ENCODE measurements around the gene GMNC. TPM values are rescaled to one million over a fixed set of nuclear protein-coding genes. Genes with fewer than 3 reads are reported as not detected.

The GMNC gene
- total and polyA plus RNA-seq, 5 donors = 0.17 to 0.23 (median 0.22) TPM; not detected in 2

- Histone ChIP-seq H3K9me3 (ENCODE audit: control insufficient read depth, low read length) (no peaks in the 10 kb centered on the region), H3K4me3 (ENCODE audit: low read length) (no peak overlapping the region), H3K27me3 (ENCODE audit: control insufficient read depth, insufficient read depth) (no peaks in the 10 kb centered on the region), H3K4me1 (ENCODE audit: control insufficient read depth, insufficient read depth, low read length) (no peaks in the 10 kb centered on the region), H3K27ac (ENCODE audit: low read length) (no peak overlapping the region)
- DNase-seq (no peak), ATAC-seq (no peak)
- WGBS = 90% methylated on average over 1 of the region's 1 CpG
- intact Hi-C loops (cut with DNase I) = no loop called here
Measured at GRCh38 chr3:190849607-190850006, 12.9 kb downstream of the GMNC start.

DNA sequence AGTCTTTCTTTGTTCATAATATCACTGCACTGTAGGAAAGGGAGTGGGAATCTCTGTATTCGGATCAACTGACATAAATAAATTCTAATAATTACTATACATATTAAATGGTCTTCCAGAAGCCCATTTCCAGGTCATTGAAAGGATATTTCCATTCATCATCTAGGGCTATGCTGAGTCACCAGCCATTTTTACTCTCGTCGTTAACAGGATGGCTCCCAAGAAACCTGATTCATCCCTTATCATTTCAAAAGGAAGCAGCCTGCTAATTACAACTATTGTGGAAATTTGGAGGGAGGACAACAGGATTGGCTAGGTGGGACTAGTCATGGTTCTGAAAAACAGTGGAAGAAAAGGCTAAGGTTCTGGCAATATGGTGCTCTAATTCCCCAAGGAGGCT is 13.6 kb downstream of the GMNC start:
- intact Hi-C loops (cut with DNase I) = no loop called here
- H3K9me3 ChIP-seq (ENCODE audit: control insufficient read depth, low read length) = no peaks in the 10 kb centered on the region
- no peak overlapping the region for H3K4me3 ChIP-seq (ENCODE audit: low read length)
- DNase-seq (no peak), ATAC-seq (no peak)
- WGBS = 51% methylated on average over 3 of the region's 3 CpGs
- no peak overlapping the region for H3K27ac ChIP-seq (ENCODE audit: low read length)
- H3K27me3 ChIP-seq (ENCODE audit: control insufficient read depth, insufficient read depth) = no peaks in the 10 kb centered on the region
- no peaks in the 10 kb centered on the region for H3K4me1 ChIP-seq (ENCODE audit: control insufficient read depth, insufficient read depth, low read length)

DNA sequence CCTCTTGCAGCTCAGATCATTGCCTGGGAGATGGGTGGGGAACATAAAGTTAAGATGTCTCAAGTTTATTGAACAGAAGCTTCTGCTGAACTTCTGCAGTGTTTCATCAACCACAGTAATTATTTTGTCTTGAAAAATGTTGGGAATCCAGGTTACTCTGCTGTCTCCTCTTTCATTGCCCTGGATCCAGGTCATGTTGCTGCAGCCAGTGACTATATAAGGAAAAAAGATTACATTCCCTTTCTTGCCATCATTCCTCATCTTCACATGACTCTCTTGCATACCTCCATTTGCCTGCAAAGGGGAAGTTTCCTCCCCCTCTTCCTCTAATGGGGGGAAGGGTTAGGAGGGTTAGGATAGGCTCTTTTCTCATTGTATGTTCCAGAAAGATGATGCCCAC is 15.1 kb downstream of the GMNC start:
- intact Hi-C loops (cut with DNase I) = no loop called here
- no peak for ATAC-seq
- Histone ChIP-seq H3K4me1 (ENCODE audit: control insufficient read depth, insufficient read depth, low read length) (no peaks in the 10 kb centered on the region), H3K9me3 (ENCODE audit: control insufficient read depth, low read length) (no peaks in the 10 kb centered on the region), H3K4me3 (ENCODE audit: low read length) (no peak overlapping the region), H3K27ac (ENCODE audit: low read length) (no peak overlapping the region), H3K27me3 (ENCODE audit: control insufficient read depth, insufficient read depth) (no peaks in the 10 kb centered on the region)
- no peak for DNase-seq

GRCh38 chr3:190840146-190840545 is 22.3 kb downstream of the GMNC start:
- no peak for ATAC-seq
- Histone ChIP-seq H3K4me3 (ENCODE audit: low read length) (no peak overlapping the region), H3K4me1 (ENCODE audit: control insufficient read depth, insufficient read depth, low read length) (no peaks in the 10 kb centered on the region), H3K27me3 (ENCODE audit: control insufficient read depth, insufficient read depth) (no peaks in the 10 kb centered on the region), H3K27ac (ENCODE audit: low read length) (no peak overlapping the region), H3K9me3 (ENCODE audit: control insufficient read depth, low read length) (no peaks in the 10 kb centered on the region)
- no peak for DNase-seq
- 58% methylated on average over 4 of the region's 4 CpGs for WGBS
- intact Hi-C loops (cut with DNase I) = no loop called here

DNA sequence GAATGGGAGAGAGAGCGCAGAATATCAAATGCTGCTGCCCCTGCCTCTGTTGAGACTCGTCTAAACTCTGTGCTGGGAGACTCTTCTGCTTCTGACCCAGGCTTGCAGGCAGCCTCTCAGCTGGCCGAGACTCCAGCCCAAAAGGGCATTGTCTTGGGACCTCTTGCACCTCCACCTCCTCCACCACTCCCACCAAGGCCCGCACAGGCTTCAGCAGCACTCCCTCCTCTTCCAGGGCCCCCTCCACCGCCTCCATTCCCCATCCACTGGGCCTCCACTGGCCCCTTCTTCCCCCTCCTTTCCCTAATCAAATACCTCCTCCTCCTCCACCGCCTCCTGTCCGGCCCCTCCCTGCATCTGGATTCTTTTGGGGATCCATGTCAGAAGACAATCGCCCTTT is 31.3 kb downstream of the GMNC start:
- no peaks in the 10 kb centered on the region for H3K27me3 ChIP-seq (ENCODE audit: control insufficient read depth, insufficient read depth)
- intact Hi-C loops (cut with DNase I) = no loop called here
- no peak overlapping the region for H3K4me3 ChIP-seq (ENCODE audit: low read length)
- H3K9me3 ChIP-seq (ENCODE audit: control insufficient read depth, low read length) = no peaks in the 10 kb centered on the region
- H3K4me1 ChIP-seq (ENCODE audit: control insufficient read depth, insufficient read depth, low read length) = no peaks in the 10 kb centered on the region
- DNase-seq = no peak
- 75% methylated on average over 8 of the region's 8 CpGs for WGBS
- no peak overlapping the region for H3K27ac ChIP-seq (ENCODE audit: low read length)
- no peak for ATAC-seq

DNA sequence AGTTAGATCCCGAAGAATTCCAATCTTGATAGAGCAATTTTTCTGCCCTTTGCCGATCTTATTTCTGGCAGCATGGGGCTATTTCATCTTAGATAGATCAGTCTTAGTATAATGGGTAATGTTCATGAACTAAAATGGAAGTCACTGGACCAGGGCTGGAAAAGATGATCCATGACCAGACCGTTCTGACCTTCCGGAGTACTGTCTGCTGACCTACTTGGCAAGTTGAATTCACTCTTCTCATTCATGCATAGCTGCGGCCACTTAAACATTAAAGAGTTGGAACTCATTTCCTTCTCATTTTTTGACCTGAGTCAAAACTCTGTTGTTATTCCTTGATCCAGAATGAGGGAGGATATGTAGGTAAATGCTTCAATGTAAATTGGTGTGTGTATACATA is 32.5 kb downstream of the GMNC start:
- DNase-seq = no peak
- no peak overlapping the region for H3K4me3 ChIP-seq (ENCODE audit: low read length)
- 89% methylated on average over 5 of the region's 5 CpGs for WGBS
- no peak for ATAC-seq
- intact Hi-C loops (cut with DNase I) = no loop called here
- H3K4me1 ChIP-seq (ENCODE audit: control insufficient read depth, insufficient read depth, low read length) = no peaks in the 10 kb centered on the region
- no peaks in the 10 kb centered on the region for H3K27me3 ChIP-seq (ENCODE audit: control insufficient read depth, insufficient read depth)
- H3K9me3 ChIP-seq (ENCODE audit: control insufficient read depth, low read length) = no peaks in the 10 kb centered on the region
- H3K27ac ChIP-seq (ENCODE audit: low read length) = no peak overlapping the region

DNA sequence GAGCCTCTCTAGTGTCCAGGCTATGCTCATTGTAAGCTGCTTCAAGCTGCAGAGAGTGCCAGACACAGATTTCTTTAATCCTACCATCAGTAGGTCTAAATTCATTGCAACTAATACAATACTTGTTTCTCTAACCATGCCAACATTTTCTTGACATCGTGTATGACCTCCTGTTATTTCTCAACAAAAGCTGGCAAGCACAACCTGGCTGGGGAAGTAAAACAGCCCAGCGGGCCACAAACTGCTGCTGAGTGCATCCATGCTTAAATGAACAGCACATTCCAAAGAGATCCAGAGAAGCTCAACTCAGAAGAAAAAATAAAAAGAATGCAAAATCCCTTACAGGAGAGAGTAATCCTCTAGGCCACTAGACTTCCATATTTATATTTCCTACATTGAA is 36.5 kb downstream of the GMNC start:
- no peak overlapping the region for H3K4me3 ChIP-seq (ENCODE audit: low read length)
- intact Hi-C loops (cut with DNase I) = no loop called here
- DNase-seq = peak in 1 of 3 donors; percentile 40
- no peaks in the 10 kb centered on the region for H3K9me3 ChIP-seq (ENCODE audit: control insufficient read depth, low read length)
- 61% methylated on average over 2 of the region's 2 CpGs for WGBS
- H3K4me1 ChIP-seq (ENCODE audit: control insufficient read depth, insufficient read depth, low read length) = no peaks in the 10 kb centered on the region
- no peak for ATAC-seq
- no peak overlapping the region for H3K27ac ChIP-seq (ENCODE audit: low read length)
- no peaks in the 10 kb centered on the region for H3K27me3 ChIP-seq (ENCODE audit: control insufficient read depth, insufficient read depth)

GRCh38 chr3:190825386-190826016 is 37.0 kb downstream of the GMNC start:
- Histone ChIP-seq H3K27me3 (ENCODE audit: control insufficient read depth, insufficient read depth) (no peaks in the 10 kb centered on the region), H3K9me3 (ENCODE audit: control insufficient read depth, low read length) (no peaks in the 10 kb centered on the region), H3K4me3 (ENCODE audit: low read length) (no peak overlapping the region), H3K4me1 (ENCODE audit: control insufficient read depth, insufficient read depth, low read length) (no peaks in the 10 kb centered on the region), H3K27ac (ENCODE audit: low read length) (no peak overlapping the region)
- DNase-seq (no peak), ATAC-seq (no peak)
- WGBS = 88% methylated on average over 4 of the region's 4 CpGs
- intact Hi-C loops (cut with DNase I) = no loop called here

- Histone ChIP-seq H3K9me3 (ENCODE audit: control insufficient read depth, low read length) (no peaks in the 10 kb centered on the region), H3K27me3 (ENCODE audit: control insufficient read depth, insufficient read depth) (no peaks in the 10 kb centered on the region), H3K4me3 (ENCODE audit: low read length) (no peak overlapping the region), H3K4me1 (ENCODE audit: control insufficient read depth, insufficient read depth, low read length) (peaks cover 2% of the 10 kb centered on the region), H3K27ac (ENCODE audit: low read length) (no peak overlapping the region)
- DNase-seq (peak in 1 of 3 donors; percentile 13), ATAC-seq (peak in 1 of 2 donors; percentile 35)
- 40% methylated on average over 14 of the region's 14 CpGs for WGBS
- intact Hi-C loops (cut with DNase I) = loop anchor here in 3 of 4 donors (5.0 to 10.0 kb wide), 2 partner anchors 240 to 243 kb away; no protein-coding TSS in a partner anchor
Measured at GRCh38 chr3:190811775-190812480, 50.6 kb downstream of the GMNC start.

GRCh38 chr3:190810957-190811356 is 51.5 kb downstream of the GMNC start:
- Histone ChIP-seq H3K27me3 (ENCODE audit: control insufficient read depth, insufficient read depth) (no peaks in the 10 kb centered on the region), H3K4me3 (ENCODE audit: low read length) (no peak overlapping the region), H3K9me3 (ENCODE audit: control insufficient read depth, low read length) (no peaks in the 10 kb centered on the region), H3K4me1 (ENCODE audit: control insufficient read depth, insufficient read depth, low read length) (peaks cover 2% of the 10 kb centered on the region), H3K27ac (ENCODE audit: low read length) (no peak overlapping the region)
- no peak for DNase-seq
- 71% methylated on average over 4 of the region's 4 CpGs for WGBS
- intact Hi-C loops (cut with DNase I) = loop anchor here in 3 of 4 donors (5.0 to 10.0 kb wide), 2 partner anchors 241 to 244 kb away; no protein-coding TSS in a partner anchor
- ATAC-seq = no peak

DNA sequence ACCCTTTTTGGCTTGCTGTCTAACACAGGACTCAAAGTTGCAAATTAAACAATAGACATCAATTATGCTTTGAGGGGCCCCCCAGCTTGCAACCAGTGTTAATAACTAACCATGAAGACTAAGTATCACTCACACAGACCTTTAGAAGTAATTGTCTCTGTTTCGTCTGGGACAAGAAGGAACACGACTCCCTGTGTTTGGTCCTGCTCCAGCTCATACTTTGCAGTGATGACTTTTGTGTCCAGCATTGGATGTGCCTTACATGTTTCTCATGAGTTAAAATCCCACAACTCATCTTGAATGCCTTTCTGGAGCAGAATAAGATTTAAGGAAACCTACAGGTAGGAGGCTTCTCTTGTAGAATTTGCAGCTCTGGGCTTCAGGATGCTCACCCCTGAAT is 53.1 kb downstream of the GMNC start:
- 47% methylated on average over 2 of the region's 2 CpGs for WGBS
- H3K9me3 ChIP-seq (ENCODE audit: control insufficient read depth, low read length) = no peaks in the 10 kb centered on the region
- ATAC-seq = no peak
- no peak overlapping the region for H3K27ac ChIP-seq (ENCODE audit: low read length)
- intact Hi-C loops (cut with DNase I) = no loop called here
- no peaks in the 10 kb centered on the region for H3K27me3 ChIP-seq (ENCODE audit: control insufficient read depth, insufficient read depth)
- H3K4me1 ChIP-seq (ENCODE audit: control insufficient read depth, insufficient read depth, low read length) = peaks cover 2% of the 10 kb centered on the region
- DNase-seq = no peak
- no peak overlapping the region for H3K4me3 ChIP-seq (ENCODE audit: low read length)
